Measurements from ENCODE around the gene SLC25A1. TPM values are rescaled to one million over a fixed set of nuclear protein-coding genes. Genes with fewer than 3 reads are reported as not detected.
A peak's percentile ranks its signal among the peaks of the same experiment; 100 is the strongest.

The SLC25A1 gene
- total RNA-seq, 6 experiments from 2014 or later, result 80.2 to 128 (median 114) TPM

DNA sequence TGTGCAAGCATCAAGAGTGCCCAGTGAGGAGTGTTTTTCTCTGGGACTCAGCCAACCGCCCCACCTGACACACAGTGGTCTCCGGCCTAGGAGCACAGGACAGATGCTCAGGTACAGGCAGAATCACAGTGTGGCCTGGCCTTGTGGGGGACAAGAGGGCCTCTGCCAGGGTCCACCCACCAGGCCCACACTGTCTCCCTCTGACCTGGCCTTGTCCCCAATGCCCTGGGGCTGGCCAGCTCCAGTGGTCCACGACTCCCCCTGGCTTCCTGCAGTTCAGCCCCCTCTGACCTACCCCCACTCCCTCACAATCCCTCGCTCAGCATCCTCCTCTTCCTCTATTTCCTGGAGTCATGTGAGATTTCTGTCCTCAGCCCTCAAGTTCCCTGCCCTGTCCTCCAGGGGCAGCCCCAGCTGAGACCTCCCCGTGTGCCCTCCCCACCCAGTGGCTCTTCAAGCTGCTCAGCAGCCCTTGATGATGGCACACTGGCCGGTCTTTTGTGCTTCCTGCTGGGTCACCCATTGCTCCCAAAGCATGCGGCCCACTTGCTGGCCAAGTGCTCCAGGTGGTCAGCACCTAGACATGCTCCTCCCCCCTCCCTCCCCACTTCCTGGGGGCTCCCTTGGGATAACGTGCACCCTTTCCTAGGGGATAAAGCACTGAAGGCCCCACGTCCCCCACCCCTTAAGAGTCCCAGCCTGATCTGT, 45.7 kb downstream of the SLC25A1 start:
- no peak for DNase-seq
- Histone ChIP-seq H3K27ac (no peak overlapping the region), H3K36me3 (peaks cover 0 to 18% (median 6%) of the 10 kb centered on the region in 4 donors), H3K4me3 (no peak overlapping the region), H3K4me1 (no peaks in the 10 kb centered on the region), H3K9me3 (no peaks in the 10 kb centered on the region), H3K27me3 (no peaks in the 10 kb centered on the region)
- WGBS (ENCODE audit: insufficient coverage, low coverage, low lambda C conversion rate, missing lambda C conversion rate), result no CpG with 5 or more reads among the region's 9 CpGs
- intact Hi-C loops (cut with DNase I), result no loop called here
- TF ChIP-seq, protein P1, sequence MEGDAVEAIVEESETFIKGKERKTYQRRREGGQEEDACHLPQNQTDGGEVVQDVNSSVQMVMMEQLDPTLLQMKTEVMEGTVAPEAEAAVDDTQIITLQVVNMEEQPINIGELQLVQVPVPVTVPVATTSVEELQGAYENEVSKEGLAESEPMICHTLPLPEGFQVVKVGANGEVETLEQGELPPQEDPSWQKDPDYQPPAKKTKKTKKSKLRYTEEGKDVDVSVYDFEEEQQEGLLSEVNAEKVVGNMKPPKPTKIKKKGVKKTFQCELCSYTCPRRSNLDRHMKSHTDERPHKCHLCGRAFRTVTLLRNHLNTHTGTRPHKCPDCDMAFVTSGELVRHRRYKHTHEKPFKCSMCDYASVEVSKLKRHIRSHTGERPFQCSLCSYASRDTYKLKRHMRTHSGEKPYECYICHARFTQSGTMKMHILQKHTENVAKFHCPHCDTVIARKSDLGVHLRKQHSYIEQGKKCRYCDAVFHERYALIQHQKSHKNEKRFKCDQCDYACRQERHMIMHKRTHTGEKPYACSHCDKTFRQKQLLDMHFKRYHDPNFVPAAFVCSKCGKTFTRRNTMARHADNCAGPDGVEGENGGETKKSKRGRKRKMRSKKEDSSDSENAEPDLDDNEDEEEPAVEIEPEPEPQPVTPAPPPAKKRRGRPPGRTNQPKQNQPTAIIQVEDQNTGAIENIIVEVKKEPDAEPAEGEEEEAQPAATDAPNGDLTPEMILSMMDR (IDR thresholded peaks at IDR 0.05), result no peak
- TF ChIP-seq POLR2A (IDR thresholded peaks at IDR 0.05), result no peak
- peak in 1 of 4 donors; percentile 7 for ATAC-seq

DNA sequence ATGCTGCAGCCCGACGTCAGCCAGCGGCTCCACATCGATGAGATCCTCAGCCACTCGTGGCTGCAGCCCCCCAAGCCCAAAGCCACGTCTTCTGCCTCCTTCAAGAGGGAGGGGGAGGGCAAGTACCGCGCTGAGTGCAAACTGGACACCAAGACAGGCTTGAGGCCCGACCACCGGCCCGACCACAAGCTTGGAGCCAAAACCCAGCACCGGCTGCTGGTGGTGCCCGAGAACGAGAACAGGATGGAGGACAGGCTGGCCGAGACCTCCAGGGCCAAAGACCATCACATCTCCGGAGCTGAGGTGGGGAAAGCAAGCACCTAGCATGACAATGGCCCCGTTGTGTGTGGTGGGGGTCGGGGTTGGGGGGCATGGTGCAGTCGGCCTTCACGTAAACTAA, 46.4 kb downstream of the SLC25A1 start:
- TF ChIP-seq, protein P1 (IDR thresholded peaks at IDR 0.05), result no peak
- TF ChIP-seq POLR2A (IDR thresholded peaks at IDR 0.05), result no peak
- no peak overlapping the region for H3K4me3 ChIP-seq
- ATAC-seq, result no peak
- no peak for DNase-seq
- WGBS (ENCODE audit: insufficient coverage, low coverage, low lambda C conversion rate, missing lambda C conversion rate), result 97% methylated on average over 10 of the region's 20 CpGs
- H3K27ac ChIP-seq, result no peak overlapping the region
- H3K36me3 ChIP-seq, result peaks cover 0 to 18% (median 6%) of the 10 kb centered on the region in 4 donors
- intact Hi-C loops (cut with DNase I), result no loop called here
- H3K27me3 ChIP-seq, result no peaks in the 10 kb centered on the region
- no peaks in the 10 kb centered on the region for H3K4me1 ChIP-seq
- H3K9me3 ChIP-seq, result no peaks in the 10 kb centered on the region

DNA sequence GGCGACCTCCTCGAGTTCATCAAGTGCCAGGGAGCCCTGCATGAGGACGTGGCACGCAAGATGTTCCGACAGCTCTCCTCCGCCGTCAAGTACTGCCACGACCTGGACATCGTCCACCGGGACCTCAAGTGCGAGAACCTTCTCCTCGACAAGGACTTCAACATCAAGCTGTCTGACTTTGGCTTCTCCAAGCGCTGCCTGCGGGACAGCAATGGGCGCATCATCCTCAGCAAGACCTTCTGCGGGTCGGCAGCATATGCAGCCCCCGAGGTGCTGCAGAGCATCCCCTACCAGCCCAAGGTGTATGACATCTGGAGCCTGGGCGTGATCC, 46.9 kb downstream of the SLC25A1 start:
- Histone ChIP-seq H3K27ac (no peak overlapping the region), H3K4me3 (no peak overlapping the region), H3K36me3 (peaks cover 0 to 18% (median 5%) of the 10 kb centered on the region in 4 donors), H3K27me3 (no peaks in the 10 kb centered on the region), H3K4me1 (no peaks in the 10 kb centered on the region), H3K9me3 (no peaks in the 10 kb centered on the region)
- WGBS (ENCODE audit: insufficient coverage, low coverage, low lambda C conversion rate, missing lambda C conversion rate), result 97% methylated on average over 6 of the region's 19 CpGs
- DNase-seq (no peak), ATAC-seq (no peak)
- TF ChIP-seq POLR2A (IDR thresholded peaks at IDR 0.05), result no peak
- TF ChIP-seq, protein P1 (IDR thresholded peaks at IDR 0.05), result no peak
- intact Hi-C loops (cut with DNase I), result no loop called here

DNA sequence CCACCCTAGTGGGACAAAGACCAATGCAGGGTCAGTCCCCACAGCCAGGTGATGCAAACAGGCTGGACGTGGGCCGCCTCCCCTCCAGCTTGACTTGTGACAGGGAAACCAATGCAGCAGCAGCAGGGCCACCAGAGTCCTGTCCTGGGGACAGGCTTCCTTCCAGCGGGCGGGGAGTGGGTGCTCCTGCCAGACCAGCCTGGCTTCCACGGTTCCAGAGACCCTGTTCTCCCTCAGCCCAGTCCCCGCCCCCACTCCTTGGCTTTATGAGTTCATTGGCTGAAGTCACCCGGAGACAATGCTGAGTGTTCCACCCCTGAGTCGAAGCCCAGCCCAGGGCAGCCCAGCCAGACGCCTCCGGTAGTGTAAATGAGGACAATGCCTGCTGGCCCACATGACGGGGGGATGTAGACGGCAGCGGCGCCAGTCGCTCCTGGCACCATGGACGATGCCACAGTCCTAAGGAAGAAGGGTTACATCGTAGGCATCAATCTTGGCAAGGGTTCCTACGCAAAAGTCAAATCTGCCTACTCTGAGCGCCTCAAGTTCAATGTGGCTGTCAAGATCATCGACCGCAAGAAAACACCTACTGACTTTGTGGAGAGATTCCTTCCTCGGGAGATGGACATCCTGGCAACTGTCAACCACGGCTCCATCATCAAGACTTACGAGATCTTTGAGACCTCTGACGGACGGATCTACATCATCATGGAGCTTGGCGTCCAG, 47.4 kb downstream of the SLC25A1 start, which contains the start of gene TSSK2:
Gene TSSK2 (plus strand): TSS at position 350 of the 726 bp plus-strand sequence. CDS start 92 bp downstream, at position 442.
- Histone ChIP-seq H3K4me1 (no peaks in the 10 kb centered on the region), H3K4me3 (no peak within 1 kb of the TSS), H3K27me3 (no peaks in the 10 kb centered on the region), H3K9me3 (no peaks in the 10 kb centered on the region), H3K36me3 (peaks cover 0 to 15% (median 2%) of the 10 kb centered on the region in 4 donors), H3K27ac (no peak within 1 kb of the TSS)
- no peak for TF ChIP-seq POLR2A (IDR thresholded peaks at IDR 0.05)
- TF ChIP-seq, protein P1 (IDR thresholded peaks at IDR 0.05), result no peak
- 91% methylated on average over 12 of the region's 27 CpGs for WGBS (ENCODE audit: insufficient coverage, low coverage, low lambda C conversion rate, missing lambda C conversion rate)
- no peak for DNase-seq
- ATAC-seq, result no peak
- intact Hi-C loops (cut with DNase I), result no loop called here
